Measurements from ENCODE around the gene E2F4. TPM values are rescaled to one million over a fixed set of nuclear protein-coding genes. Genes with fewer than 3 reads are reported as not detected.

Gene E2F4
- total RNA-seq, 1 experiment from 2014 or later = 114 TPM

GRCh38 chr16:67230809-67231660, 39.1 kb downstream of the E2F4 start:
- DNase-seq (ENCODE audit: low read depth, low spot score) (no peak), ATAC-seq (no peak)
- H3K9me2 ChIP-seq (ENCODE audit: insufficient read depth) = no peaks in the 10 kb centered on the region
- intact Hi-C loops (cut with micrococcal nuclease) = no loop called here
- H3K9ac ChIP-seq (ENCODE audit: low read length) = no peak overlapping the region
- RAD21 ChIA-PET (ENCODE audit: low non-redundant PET in 1 of 2, low total read pairs in 2 of 2, uncharacterized antibody in 2 of 2, unreplicated experiment in 2 of 2) = no interaction called here
- H4K20me1 ChIP-seq (ENCODE audit: insufficient read depth) = no peaks in the 10 kb centered on the region
- TF ChIP-seq JUND (IDR thresholded peaks at IDR 0.05) (no peak), EZH2phosphoT487 (IDR thresholded peaks at IDR 0.05; ENCODE audit: borderline replicate concordance) (no peak), TCF7L2 (IDR thresholded peaks at IDR 0.05; ENCODE audit: borderline replicate concordance, extremely low read depth, insufficient read depth, insufficient read length) (no peak), CTCF (IDR thresholded peaks at IDR 0.05 in 2 of 3, conservative IDR thresholded peaks at IDR 0.05 in 1 of 3; ENCODE audit: borderline replicate concordance in 1 of 3, insufficient read depth in 1 of 3, low read depth in 2 of 3, low read length in 2 of 3) (no peak), POLR2A (IDR thresholded peaks at IDR 0.05; ENCODE audit: borderline replicate concordance, extremely low read depth, insufficient read depth, insufficient read length) (no peak), ATF3 (IDR thresholded peaks at IDR 0.05) (no peak), SP1 (IDR thresholded peaks at IDR 0.05; ENCODE audit: low read depth) (no peak), EGR1 (IDR thresholded peaks at IDR 0.05; ENCODE audit: low read depth) (no peak), CBX3 (IDR thresholded peaks at IDR 0.05; ENCODE audit: low read depth) (no peak), SIN3A (IDR thresholded peaks at IDR 0.05; ENCODE audit: low read depth) (no peak), ZNF274 (IDR thresholded peaks at IDR 0.05; ENCODE audit: low read depth, low read length) (no peak), SRF (IDR thresholded peaks at IDR 0.05; ENCODE audit: low read depth) (no peak)
- peaks cover 29 to 54% of the 10 kb centered on the region in 2 experiments for H3K36me3 ChIP-seq (ENCODE audit: control insufficient read depth in 1 of 2, insufficient read depth in 2 of 2, low read length in 2 of 2)
- no peaks in the 10 kb centered on the region for H3K27me3 ChIP-seq (ENCODE audit: insufficient read depth, low read length)
- no peaks in the 10 kb centered on the region for H3K9me3 ChIP-seq (ENCODE audit: control insufficient read depth in 1 of 2, insufficient read depth in 1 of 2, low read depth in 1 of 2, low read length in 2 of 2)
- no peak overlapping the region for H3K27ac ChIP-seq (ENCODE audit: low read depth, low read length)
- no TSS peak for BruUV-seq (replicated peaks)
- no peak overlapping the region for H3K4me2 ChIP-seq (ENCODE audit: low read length)
- CTCF ChIA-PET = no interaction called here
- H3K79me2 ChIP-seq (ENCODE audit: insufficient read depth, low read length) = peaks cover 25% of the 10 kb centered on the region
- H3K4me3 ChIP-seq (replicated peaks in 1 of 2; ENCODE audit: low read depth in 1 of 2, low read length in 2 of 2) = no peak overlapping the region
- H2AFZ ChIP-seq (ENCODE audit: low read depth, low read length, poor library complexity, severe bottlenecking) = no peak overlapping the region
- POLR2A ChIA-PET = interaction anchor here (1.0 kb wide), 1 partner anchor 15 kb away, joined by 3 read pairs; no protein-coding TSS in a partner anchor
- peaks cover 6 to 18% of the 10 kb centered on the region in 2 experiments; a peak in 3 of 4 replicates for H3K4me1 ChIP-seq (ENCODE audit: control insufficient read depth in 1 of 2, insufficient read depth in 2 of 2, low read length in 2 of 2)

All from HCT116 (cell line).